Activated CD4-positive, alpha-beta T cell treated with anti-CD3 and anti-CD28 coated beads, Interleukin-2, amount 50 U/mL, for 48 hours (primary cell): Measurements from ENCODE around the gene DOC2A.
"Not testable (repeated sequence)": the region's sequence is repeated elsewhere in the genome, so short reads cannot be mapped to it uniquely, and the experiment has no call there.

Experiments
- DNase-seq, 2 experiments: peaks; one replicate each; pipeline ENCODE4 v3.0.0-alpha.2; 2020

Gene DOC2A

DNA sequence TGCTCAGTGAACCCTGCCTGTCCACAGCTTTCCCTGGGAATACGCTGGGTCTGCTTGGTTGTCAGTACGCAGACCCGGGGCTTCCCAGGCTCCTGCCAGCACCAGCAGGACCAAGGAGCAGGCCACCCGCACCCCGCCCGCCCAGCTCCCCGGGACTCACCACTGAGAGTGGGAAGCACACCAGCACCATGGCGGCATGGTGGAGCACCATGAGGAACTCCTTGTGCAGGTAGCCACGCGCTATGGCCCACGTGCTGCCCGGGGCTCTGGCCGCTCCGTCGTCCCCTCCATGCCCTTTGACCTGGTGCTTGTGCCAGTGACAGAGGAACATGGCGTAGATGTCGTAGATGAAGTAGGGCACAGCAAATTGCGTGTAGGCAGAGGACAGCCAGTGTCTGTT, 15.6 kb upstream of the DOC2A start:
- DNase-seq: no peak

GRCh38 chr16:30025574-30025973, 14.7 kb upstream of the DOC2A start:
- no peak for DNase-seq

- DNase-seq: no peak
Measured at GRCh38 chr16:30025156-30025555, 14.3 kb upstream of the DOC2A start.

DNA sequence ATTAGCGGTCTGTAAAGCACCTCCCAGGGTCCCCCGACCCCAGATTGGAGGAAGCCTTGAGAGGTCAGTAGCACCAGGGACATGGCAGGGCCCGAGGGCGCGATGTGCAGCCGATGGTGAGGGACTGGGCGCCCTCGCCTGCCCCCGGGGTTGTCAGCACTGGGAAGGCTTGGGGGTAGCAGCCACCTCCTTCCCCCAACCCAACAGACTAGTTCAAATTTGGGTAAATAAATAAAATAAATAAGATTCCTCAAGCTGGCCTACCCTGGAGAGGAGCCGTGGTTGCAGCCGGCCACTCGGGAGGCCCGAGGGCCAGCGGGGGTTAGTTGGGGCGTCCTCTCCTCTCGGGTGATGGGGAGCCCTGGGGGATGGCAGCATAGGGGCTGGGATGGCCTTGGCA, 13.6 kb upstream of the DOC2A start:
- DNase-seq: no peak

DNA sequence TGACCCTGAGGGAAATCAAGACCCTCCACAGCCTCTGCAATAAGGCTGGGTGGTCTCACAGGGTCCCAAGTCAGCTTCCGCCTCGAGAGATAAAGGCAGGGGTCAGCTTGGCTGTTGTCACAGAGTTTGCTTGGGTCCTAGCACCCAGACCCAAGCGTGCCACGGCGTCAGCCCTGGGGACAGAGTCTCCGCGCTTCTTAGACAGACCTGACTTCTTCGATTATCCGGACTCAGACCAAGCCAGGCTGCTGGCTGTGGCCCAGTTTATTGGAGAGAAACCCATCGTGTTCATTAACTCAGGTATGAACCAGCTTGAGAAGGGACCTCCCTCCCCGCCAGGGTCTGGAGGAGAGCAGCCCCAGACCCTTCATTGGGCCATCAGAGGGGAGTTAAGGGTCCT, 12.8 kb upstream of the DOC2A start:
- DNase-seq: no peak

GRCh38 chr16:30022887-30023286, 12.1 kb upstream of the DOC2A start, which contains the start of gene C16orf92:
Gene C16orf92, plus strand, starts transcription at chr16:30023198. Its CDS starts 143 bp downstream, at chr16:30023341.
- DNase-seq: no peak

GRCh38 chr16:30018731-30019158, 7.9 kb upstream of the DOC2A start:
- no peak for DNase-seq

DNA sequence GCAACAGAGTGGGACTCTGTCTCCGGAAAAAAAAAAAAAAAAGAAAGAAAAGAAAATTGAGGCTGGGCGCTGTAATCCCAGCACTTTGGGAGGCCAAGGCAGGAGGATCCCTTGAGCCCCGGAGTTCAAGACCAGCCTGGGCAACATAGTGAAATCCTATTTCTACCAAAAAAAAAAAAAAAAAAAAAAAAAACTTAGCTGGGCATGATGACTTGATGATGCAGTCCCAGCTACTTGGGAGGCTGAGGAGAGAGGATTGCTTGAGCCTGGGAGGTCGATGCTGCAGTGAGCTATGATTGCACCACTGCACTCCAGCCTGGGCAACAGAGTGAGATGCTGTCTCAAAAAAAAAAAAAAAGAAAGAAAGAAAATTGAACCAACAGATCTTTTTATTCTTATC, 7.1 kb upstream of the DOC2A start:
- DNase-seq: not testable (repeated sequence)

GRCh38 chr16:30017277-30017656, 6.4 kb upstream of the DOC2A start:
- DNase-seq: no peak

DNA sequence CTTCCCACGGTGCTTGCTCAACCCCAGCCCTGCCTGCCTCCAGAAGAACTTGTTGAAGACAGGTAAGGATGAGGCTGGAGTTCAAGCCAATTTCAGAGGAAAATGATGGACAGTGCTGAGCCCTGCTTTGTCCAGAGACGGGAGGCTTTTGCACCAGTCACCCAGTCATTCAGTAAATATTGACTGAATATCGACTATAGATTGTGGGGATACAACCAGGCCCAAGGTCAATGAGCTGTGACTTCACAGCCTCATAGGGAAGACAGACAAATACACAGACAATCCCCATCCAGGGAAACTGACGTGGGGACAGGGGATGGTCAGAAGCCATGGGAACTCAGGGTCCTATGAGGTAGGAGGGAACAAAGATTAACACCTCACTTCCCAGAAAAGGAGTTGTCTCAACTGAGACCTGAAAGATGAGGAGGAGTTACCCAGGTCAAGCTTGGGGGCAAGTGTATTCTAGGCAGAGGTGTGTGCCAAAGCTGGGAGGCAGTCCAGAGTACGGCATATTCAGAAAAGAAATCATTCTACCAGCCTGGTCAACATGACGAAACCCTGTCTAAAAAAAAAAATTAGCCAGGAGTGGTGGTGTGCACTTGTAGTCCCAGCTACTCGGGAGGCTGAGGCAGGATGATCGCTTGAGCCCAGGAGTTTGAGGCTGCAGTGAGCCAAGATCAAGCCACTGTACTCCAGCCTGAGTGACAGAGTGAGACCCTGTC, 5.9 kb upstream of the DOC2A start:
- no peak for DNase-seq

GRCh38 chr16:30015450-30015849, 4.6 kb upstream of the DOC2A start:
- DNase-seq: not testable (repeated sequence)

GRCh38 chr16:30012598-30012997, 1.8 kb upstream of the DOC2A start:
- DNase-seq: not testable (repeated sequence)

- DNase-seq: no peak
Measured at GRCh38 chr16:30011714-30012504, 1.1 kb upstream of the DOC2A start.

GRCh38 chr16:30009990-30010843, 610 bp downstream of the DOC2A start:
- no peak for DNase-seq

GRCh38 chr16:30009085-30009862, 1.6 kb downstream of the DOC2A start:
- DNase-seq: no peak

- no peak for DNase-seq
Measured at GRCh38 chr16:30007378-30007895, 3.4 kb downstream of the DOC2A start.

- DNase-seq: no peak
Measured at GRCh38 chr16:30006659-30007377, 4.0 kb downstream of the DOC2A start.

GRCh38 chr16:30006095-30006473, 4.7 kb downstream of the DOC2A start:
- DNase-seq: no peak

- peak; percentile 29 to 32 for DNase-seq
Measured at GRCh38 chr16:30005341-30006094, 5.3 kb downstream of the DOC2A start.

DNA sequence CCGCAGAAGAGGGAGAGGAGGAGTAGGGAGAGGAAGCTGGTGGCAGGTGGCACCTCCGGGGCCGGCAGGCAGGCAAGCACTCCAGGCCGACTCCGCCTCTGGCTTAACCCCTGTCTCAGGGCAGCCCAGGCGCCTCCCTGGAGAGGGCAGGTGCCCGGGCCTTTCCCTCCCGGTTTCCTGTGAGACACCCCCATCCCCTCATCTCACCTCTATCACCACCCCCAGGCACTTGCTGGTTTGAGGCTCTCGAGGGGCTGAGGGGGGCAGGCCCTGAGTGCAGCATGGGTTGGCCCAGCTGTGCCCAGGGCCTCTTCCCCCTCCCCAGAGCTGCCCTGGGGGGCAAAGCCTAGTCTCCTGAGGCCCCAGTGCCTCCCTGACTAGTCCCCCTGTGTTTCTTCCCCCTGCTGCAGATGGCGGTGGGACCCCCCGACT, 6.0 kb downstream of the DOC2A start:
- no peak for DNase-seq

DNA sequence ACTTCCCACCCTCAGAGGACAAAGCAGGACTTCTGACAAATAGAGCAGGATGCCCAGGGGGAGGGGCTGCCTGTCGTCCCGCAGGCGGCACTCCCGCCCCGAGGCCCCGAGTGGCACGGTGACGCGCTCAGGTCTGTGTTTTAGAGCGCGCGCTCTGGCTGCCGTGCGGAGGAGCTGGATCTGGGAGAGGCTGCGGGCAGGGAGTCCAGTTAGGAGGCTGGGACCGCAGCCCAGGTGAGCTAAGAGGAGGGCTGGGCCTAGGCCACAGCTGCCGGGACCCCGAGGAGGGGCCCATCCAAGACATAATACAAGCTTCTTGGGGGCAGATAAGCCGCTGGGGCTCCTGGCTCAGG, 6.4 kb downstream of the DOC2A start:
- DNase-seq: no peak
